ENCODE results near the gene PSG7. TPM values are rescaled to one million over a fixed set of nuclear protein-coding genes. Genes with fewer than 3 reads are reported as not detected.
"Not testable (repeated sequence)": the region's sequence is repeated elsewhere in the genome, so short reads cannot be mapped to it uniquely, and the experiment has no call there.

Gene PSG7
- total RNA-seq, 1 experiment from 2014 or later: not detected

DNA sequence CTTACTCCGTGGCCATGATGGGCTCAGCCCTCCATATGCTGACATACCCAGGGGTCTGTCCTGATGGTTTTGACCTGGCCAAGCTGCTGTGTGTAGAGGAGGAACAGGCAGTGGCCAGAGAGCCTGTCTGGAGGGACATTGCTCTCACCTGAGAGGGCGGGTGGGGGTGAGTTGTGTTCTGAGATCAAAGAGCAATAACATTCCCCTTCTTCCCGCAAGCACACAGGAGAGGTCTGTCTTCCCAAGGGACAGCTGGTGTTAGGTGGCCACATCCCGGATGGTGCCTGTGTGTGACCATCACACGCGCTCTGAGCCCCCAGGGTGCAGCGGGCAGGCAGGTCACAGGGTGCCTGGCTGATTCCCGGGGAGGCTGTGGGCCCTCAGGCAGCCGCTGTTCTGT, 56.4 kb downstream of the PSG7 start:
- in situ Hi-C loops (cut with HindIII; ENCODE audit: low pct_unique_long_range_greater_than_20kb, low sequenced_read_pairs); DNase-seq (ENCODE audit: low read depth, low spot score): not testable (repeated sequence)

DNA sequence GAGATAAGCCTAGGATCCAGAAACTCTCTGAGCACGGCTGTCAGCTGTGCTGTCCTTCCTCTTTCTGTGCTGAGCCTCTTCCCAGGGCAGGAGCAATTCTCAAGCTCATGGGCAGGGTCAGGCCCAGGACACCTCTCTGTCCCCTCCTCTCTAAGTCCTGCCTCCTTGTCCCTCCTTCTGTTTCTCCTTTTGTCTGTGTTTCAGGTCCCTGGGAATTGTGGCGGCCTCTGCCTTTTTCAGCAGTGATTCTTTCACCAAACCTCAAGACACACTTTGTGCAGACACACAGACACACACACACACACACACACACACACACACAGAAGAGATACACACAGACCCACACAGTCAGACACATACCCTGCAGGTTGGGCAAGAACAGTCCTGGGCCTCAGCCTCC, 57.4 kb downstream of the PSG7 start, which contains the start of gene PSG1:
TSS of gene PSG1 (minus strand) at position 101 of the 400 bp plus-strand sequence. CDS start 132 bp downstream, outside the sequence.
- DNase-seq (ENCODE audit: low read depth, low spot score): no peak
- in situ Hi-C loops (cut with HindIII; ENCODE audit: low pct_unique_long_range_greater_than_20kb, low sequenced_read_pairs): no loop called here

DNA sequence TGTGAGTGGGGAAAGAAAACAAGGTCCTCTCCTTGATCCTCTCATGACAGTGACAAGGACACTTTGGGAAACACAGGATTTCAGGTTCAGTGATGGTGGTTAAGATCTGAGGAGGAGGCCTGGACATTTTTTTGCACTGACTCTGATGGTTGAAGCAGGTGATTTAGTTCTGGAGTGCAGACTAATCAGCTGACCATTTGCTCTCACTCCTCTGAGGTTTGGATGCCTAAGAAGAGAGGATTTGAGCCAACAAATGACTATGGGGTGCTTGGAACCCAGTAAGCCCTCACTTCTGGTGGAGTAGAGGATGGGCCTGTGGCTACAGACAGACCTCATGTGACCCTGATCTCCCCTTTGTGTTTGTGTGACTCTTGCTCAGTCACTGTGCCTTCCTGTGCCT, 60.4 kb downstream of the PSG7 start:
- in situ Hi-C loops (cut with HindIII; ENCODE audit: low pct_unique_long_range_greater_than_20kb, low sequenced_read_pairs): not testable (repeated sequence)

DNA sequence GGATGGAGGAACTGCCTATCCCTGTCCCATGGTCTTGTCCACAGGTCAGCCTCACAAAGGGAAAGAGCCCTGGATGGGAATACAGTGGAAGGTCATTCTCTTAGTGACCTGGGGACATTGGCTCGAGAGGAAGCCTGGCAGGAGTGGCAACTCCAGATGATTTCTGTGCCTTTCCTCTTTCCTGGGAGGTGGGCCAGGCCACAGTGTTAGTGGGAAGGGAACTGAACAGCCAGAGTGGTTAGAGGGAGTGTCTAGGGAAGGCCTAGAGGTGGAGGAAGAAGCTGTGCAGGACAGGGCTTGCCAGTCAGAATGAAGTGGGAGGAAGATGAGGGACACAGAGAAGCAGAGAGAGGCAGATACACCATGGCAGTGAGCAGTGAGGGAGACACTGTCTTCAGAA, 61.1 kb downstream of the PSG7 start:
- in situ Hi-C loops (cut with HindIII; ENCODE audit: low pct_unique_long_range_greater_than_20kb, low sequenced_read_pairs); DNase-seq (ENCODE audit: low read depth, low spot score): not testable (repeated sequence)

More for the DNA sequence above, 60.4 kb downstream of the PSG7 start:
- DNase-seq (ENCODE audit: low read depth, low spot score): not testable (repeated sequence)

DNA sequence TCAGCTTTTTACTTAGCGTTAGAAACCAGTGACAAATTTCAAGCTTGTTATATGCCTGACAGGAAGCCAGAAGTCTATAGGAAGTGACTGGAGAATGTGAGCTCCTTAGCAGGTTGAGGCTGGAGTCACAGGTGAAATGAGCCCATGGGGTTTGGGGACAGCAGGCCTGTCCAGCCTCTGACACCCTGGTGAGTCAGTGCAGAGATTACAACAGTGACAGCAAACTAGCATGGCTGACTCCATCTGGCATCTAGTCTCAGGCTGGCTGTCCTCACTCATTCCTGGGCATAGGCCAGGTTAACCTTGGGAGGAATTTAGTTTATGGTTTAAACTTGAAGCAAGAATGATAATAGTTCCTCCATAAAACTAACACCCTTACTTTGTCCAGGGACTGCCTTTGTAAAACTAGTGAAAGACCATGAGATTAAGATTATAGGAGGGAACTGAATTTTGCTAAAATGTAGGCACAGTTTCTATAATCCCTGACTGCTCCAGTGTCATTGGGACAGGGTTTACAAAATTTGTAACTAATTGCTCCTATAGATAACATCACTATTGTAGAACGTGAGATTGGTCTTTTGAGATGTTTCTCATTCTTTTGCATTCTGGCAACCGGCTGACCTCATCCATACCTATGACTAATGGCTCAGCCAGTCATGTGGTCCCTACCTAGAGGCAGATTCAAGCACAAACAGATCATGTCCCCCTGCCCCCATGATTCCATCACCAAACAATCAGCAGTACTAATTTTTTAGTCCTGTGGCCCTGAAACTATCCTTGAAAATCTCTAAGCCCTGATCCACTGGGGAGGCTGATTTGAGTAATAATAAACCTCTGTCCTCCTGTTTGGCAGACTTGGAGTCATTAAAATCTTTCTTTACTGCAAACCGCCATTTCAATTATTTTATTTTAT, 61.9 kb downstream of the PSG7 start:
- in situ Hi-C loops (cut with HindIII; ENCODE audit: low pct_unique_long_range_greater_than_20kb, low sequenced_read_pairs); DNase-seq (ENCODE audit: low read depth, low spot score): not testable (repeated sequence)

GRCh38 chr19:42874136-42874535, 62.9 kb downstream of the PSG7 start:
- in situ Hi-C loops (cut with HindIII; ENCODE audit: low pct_unique_long_range_greater_than_20kb, low sequenced_read_pairs); DNase-seq (ENCODE audit: low read depth, low spot score): not testable (repeated sequence)

Other genes with a start within 250 kb of the PSG7 start
- not detected in 2 replicates for gene PSG3, start 196.7 kb downstream of the PSG7 start, total RNA-seq (2014; rRNA removed; shearing (Covaris generic))
- gene PSG8, start 171.5 kb downstream of the PSG7 start, total RNA-seq (2014; rRNA removed; shearing (Covaris generic)): 0.21 TPM in 1 of 2 replicates, not detected in the other
- gene PSG1, start 57.5 kb downstream of the PSG7 start, total RNA-seq (2014; rRNA removed; shearing (Covaris generic)): not detected in 2 replicates
- gene PSG6, start 19.3 kb downstream of the PSG7 start, total RNA-seq (2014; rRNA removed; shearing (Covaris generic)): not detected in 2 replicates
- 2.0 TPM in 1 of 2 replicates, not detected in the other for gene PSG11, start 89.3 kb upstream of the PSG7 start, total RNA-seq (2014; rRNA removed; shearing (Covaris generic))
- not detected in 2 replicates for gene PSG2, start 145.5 kb upstream of the PSG7 start, total RNA-seq (2014; rRNA removed; shearing (Covaris generic))
- gene PSG5, start 249.3 kb upstream of the PSG7 start, total RNA-seq (2014; rRNA removed; shearing (Covaris generic)): not detected in 2 replicates